ENCODE results near the gene SLC43A2. TPM values are rescaled to one million over a fixed set of nuclear protein-coding genes. Genes with fewer than 3 reads are reported as not detected.

SLC43A2 gene
- total and polyA plus RNA-seq, 2 of the 13 experiments (the other 11 are each of a cell fraction or from before 2014, with no cell fraction given): 7.3 to 20.0 TPM

GRCh38 chr17:1604831-1605528 is 23.7 kb downstream of the SLC43A2 start (continued):
- TF ChIP-seq, protein P1, sequence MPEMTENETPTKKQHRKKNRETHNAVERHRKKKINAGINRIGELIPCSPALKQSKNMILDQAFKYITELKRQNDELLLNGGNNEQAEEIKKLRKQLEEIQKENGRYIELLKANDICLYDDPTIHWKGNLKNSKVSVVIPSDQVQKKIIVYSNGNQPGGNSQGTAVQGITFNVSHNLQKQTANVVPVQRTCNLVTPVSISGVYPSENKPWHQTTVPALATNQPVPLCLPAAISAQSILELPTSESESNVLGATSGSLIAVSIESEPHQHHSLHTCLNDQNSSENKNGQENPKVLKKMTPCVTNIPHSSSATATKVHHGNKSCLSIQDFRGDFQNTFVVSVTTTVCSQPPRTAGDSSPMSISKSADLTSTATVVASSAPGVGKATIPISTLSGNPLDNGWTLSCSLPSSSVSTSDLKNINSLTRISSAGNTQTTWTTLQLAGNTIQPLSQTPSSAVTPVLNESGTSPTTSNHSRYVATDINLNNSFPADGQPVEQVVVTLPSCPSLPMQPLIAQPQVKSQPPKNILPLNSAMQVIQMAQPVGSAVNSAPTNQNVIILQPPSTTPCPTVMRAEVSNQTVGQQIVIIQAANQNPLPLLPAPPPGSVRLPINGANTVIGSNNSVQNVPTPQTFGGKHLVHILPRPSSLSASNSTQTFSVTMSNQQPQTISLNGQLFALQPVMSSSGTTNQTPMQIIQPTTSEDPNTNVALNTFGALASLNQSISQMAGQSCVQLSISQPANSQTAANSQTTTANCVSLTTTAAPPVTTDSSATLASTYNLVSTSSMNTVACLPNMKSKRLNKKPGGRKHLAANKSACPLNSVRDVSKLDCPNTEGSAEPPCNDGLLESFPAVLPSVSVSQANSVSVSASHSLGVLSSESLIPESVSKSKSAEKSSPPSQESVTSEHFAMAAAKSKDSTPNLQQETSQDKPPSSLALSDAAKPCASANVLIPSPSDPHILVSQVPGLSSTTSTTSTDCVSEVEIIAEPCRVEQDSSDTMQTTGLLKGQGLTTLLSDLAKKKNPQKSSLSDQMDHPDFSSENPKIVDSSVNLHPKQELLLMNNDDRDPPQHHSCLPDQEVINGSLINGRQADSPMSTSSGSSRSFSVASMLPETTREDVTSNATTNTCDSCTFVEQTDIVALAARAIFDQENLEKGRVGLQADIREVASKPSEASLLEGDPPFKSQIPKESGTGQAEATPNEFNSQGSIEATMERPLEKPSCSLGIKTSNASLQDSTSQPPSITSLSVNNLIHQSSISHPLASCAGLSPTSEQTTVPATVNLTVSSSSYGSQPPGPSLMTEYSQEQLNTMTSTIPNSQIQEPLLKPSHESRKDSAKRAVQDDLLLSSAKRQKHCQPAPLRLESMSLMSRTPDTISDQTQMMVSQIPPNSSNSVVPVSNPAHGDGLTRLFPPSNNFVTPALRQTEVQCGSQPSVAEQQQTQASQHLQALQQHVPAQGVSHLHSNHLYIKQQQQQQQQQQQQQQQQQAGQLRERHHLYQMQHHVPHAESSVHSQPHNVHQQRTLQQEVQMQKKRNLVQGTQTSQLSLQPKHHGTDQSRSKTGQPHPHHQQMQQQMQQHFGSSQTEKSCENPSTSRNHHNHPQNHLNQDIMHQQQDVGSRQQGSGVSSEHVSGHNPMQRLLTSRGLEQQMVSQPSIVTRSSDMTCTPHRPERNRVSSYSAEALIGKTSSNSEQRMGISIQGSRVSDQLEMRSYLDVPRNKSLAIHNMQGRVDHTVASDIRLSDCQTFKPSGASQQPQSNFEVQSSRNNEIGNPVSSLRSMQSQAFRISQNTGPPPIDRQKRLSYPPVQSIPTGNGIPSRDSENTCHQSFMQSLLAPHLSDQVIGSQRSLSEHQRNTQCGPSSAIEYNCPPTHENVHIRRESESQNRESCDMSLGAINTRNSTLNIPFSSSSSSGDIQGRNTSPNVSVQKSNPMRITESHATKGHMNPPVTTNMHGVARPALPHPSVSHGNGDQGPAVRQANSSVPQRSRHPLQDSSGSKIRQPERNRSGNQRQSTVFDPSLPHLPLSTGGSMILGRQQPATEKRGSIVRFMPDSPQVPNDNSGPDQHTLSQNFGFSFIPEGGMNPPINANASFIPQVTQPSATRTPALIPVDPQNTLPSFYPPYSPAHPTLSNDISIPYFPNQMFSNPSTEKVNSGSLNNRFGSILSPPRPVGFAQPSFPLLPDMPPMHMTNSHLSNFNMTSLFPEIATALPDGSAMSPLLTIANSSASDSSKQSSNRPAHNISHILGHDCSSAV (CRISPR knock-in tag; IDR thresholded peaks at IDR 0.05; ENCODE audit: borderline replicate concordance): no peak
- TF ChIP-seq GMEB2 (CRISPR knock-in tag; IDR thresholded peaks at IDR 0.05; ENCODE audit: low read depth): no peak
- TF ChIP-seq PAXIP1 (CRISPR knock-in tag; conservative IDR thresholded peaks at IDR 0.05): peak; percentile 17; the same call in 1 of the 2 replicates
- TF ChIP-seq ZNF776 (CRISPR knock-in tag; IDR thresholded peaks at IDR 0.05): no peak
- no peak for TF ChIP-seq TBX2 (CRISPR knock-in tag; IDR thresholded peaks at IDR 0.05; ENCODE audit: borderline replicate concordance)
- TF ChIP-seq ETS1 (CRISPR knock-in tag; IDR thresholded peaks at IDR 0.05): no peak
- TF ChIP-seq, protein P2, sequence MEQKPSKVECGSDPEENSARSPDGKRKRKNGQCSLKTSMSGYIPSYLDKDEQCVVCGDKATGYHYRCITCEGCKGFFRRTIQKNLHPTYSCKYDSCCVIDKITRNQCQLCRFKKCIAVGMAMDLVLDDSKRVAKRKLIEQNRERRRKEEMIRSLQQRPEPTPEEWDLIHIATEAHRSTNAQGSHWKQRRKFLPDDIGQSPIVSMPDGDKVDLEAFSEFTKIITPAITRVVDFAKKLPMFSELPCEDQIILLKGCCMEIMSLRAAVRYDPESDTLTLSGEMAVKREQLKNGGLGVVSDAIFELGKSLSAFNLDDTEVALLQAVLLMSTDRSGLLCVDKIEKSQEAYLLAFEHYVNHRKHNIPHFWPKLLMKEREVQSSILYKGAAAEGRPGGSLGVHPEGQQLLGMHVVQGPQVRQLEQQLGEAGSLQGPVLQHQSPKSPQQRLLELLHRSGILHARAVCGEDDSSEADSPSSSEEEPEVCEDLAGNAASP (CRISPR knock-in tag; IDR thresholded peaks at IDR 0.05; ENCODE audit: borderline replicate concordance): no peak
- no peak for TF ChIP-seq TOPORS (CRISPR knock-in tag; IDR thresholded peaks at IDR 0.05)
- TF ChIP-seq RELA (CRISPR knock-in tag; IDR thresholded peaks at IDR 0.05): no peak

Data from HepG2 (cell line).